Activated CD4-positive, CD25-positive, alpha-beta regulatory T cell treated with anti-CD3 and anti-CD28 coated beads, Interleukin-2, amount 50 U/mL, for 24 hours (primary cell): ENCODE results near the gene PHLDB1.
"Not testable (repeated sequence)": the region's sequence is repeated elsewhere in the genome, so short reads cannot be mapped to it uniquely, and the experiment has no call there.

Experiments used
- ATAC-seq, 2 donors: fragments of 150-1000 bp; cut with Tn5 transposase; one replicate each; pipeline ENCODE4 v1.10.0; 2021; ENCODE audit warnings: mild to moderate bottlenecking in 1 of 2, moderate library complexity in 1 of 2

The PHLDB1 gene

GRCh38 chr11:118660681-118661424 is 53.4 kb downstream of the PHLDB1 start:
- ATAC-seq, result no peak

DNA sequence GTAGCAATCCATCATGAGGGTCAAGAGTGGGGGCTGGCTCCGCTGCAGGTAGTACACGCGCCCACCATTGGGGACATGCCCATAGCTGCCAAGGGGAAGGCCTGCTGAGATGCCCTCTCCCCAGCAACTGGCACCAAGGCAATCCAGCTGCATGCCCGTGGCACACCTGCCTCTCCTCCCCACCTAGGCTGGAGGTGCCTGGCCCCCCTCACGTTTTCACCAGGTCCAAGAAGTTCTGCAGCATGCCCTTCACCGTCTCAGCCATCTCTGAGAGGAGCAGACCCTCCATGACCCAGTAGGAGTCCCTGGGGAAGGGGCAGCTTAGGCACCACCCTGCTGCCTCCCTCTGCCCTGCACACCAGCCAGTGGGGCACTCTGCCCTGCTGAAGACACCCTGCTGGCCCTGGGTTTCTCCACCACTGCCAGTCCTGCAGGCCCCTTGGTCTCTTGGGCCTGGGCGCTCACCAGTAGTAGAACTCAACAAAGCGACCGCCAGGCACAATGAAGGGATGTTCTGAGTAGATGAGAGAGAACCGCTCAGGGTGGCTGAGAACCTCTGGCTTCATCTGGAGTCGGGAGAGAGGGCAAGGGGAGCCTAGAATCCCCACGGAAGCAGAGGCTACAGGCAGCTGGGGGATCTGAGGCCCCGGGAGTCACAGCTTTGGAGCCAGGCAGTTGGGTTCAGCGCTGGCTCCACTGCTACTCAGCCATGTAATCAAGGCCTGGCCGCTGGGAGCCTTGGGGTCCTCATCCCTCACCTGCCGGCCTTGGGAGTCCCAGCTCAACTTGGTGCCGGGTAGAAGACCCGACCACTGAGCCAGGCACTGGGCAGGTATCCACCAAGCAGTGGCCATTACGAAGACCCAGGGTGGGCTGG is 54.2 kb downstream of the PHLDB1 start:
- ATAC-seq, result no peak

GRCh38 chr11:118662401-118663271 is 55.2 kb downstream of the PHLDB1 start:
- no peak for ATAC-seq

DNA sequence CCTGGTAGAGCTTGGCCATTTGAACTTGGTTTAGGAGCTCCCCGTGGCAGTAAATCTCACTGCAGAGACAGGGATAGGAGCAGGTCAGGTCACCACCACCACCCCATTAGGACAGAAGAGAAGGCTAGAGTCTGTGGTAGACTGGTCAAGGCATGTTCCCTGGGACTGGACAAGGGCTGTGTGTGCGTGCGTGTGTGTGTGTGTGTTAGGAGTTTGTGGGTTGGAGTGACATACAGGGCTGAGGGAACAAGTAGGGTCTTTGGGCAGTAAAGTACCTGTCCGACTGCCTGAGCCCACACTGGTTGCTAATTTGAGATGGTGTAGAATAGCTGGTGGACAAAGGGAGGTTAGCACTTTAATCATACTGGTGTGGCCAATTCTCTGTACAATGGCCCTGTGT is 56.0 kb downstream of the PHLDB1 start:
- ATAC-seq, result no peak

DNA sequence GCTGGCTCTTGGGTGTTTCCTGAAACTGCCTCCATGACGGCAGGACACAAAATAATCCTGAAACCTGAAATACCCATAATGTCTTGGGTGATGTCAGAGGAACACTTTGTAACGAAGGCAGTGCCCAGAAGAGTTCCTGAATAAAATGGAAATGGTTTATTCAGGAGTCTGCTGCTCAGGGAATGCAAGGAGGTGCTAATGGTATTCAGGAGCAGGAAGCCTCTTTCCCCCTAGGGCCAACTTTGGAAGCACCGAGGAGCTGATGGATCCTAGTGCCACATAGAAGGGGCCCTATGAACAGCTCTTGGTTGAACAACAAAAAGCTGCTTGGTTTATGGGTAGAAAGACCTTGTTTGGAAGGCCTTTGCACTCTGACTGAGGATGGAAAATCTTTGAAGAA is 56.5 kb downstream of the PHLDB1 start:
- ATAC-seq, result no peak

DNA sequence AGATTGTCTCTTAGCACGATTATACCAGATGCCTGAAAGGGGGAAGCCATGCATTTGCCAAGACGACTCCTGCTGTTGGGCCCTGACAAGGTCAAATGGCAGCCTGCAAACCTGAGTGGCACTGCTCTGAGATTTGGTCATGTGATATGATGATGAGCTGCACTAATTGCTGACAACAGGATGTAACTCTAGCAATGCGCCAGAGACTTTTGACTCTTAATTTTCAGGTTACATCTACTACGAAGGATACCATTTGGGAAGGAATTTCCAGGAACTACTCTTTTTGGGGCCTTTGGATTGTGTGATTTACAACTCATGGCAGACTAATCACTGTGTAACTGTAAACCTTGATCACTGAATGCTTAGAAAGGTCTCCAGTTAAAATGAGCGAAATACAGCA is 59.0 kb downstream of the PHLDB1 start:
- no peak for ATAC-seq

GRCh38 chr11:118670063-118670462 is 62.6 kb downstream of the PHLDB1 start:
- no peak for ATAC-seq

- no peak for ATAC-seq
Measured at GRCh38 chr11:118671254-118671653, 63.8 kb downstream of the PHLDB1 start.

- no peak for ATAC-seq
Measured at GRCh38 chr11:118672846-118673245, 65.4 kb downstream of the PHLDB1 start.

GRCh38 chr11:118673361-118674081 is 66.1 kb downstream of the PHLDB1 start:
- ATAC-seq, result no peak

GRCh38 chr11:118674082-118674435 is 66.6 kb downstream of the PHLDB1 start:
- ATAC-seq, result no peak

- ATAC-seq, result no peak
Measured at GRCh38 chr11:118677977-118678376, 70.6 kb downstream of the PHLDB1 start.

GRCh38 chr11:118678908-118679307 is 71.5 kb downstream of the PHLDB1 start:
- ATAC-seq, result not testable (repeated sequence)

GRCh38 chr11:118679483-118679882 is 72.1 kb downstream of the PHLDB1 start, which contains the start of gene TREH:
TREH (minus strand) TSS chr11:118679650; CDS start chr11:118679627, 23 bp downstream.
- no peak for ATAC-seq

GRCh38 chr11:118682372-118682771 is 75.0 kb downstream of the PHLDB1 start:
- no peak for ATAC-seq

DNA sequence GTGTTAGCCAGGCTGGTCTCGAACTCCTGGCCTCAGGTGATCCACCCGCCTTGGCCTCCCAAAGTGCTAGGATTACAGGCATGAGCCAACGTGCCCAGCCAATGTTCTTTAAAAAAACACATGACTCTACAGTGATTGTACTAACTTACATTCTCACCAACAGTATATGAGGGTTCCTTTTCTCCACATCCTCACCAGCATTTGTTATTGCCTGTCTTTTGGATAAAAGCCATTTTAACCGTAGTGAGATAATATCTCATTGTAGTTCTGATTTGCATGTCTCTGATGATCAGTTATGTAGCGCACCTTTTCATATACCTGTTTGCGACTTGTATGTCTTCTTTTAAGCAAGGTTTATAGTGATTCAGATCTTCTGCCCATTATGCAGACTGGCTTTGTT is 75.5 kb downstream of the PHLDB1 start:
- ATAC-seq, result not testable (repeated sequence)

GRCh38 chr11:118684187-118684586 is 76.8 kb downstream of the PHLDB1 start:
- no peak for ATAC-seq

DNA sequence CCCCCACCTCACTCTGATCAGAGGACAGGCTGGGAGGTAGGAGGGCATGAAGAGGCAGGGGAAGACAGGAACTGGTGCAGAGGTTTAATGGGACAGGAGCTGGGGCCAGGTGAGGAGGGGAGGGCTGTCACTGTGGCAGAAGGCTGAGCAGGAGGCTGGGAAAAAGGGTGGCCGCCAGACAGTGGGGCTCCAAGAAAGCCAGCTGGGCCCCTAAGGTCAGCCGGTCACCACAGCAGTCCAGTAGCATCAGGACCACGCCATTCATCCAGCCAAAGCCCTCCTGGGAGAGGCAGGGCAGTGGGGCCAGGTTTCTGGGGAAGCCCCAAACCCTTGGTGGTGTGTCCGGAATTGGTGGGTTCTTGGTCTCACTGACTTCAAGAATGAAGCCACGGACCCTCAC is 80.5 kb downstream of the PHLDB1 start:
- no peak for ATAC-seq

GRCh38 chr11:118688339-118688738 is 80.9 kb downstream of the PHLDB1 start:
- not testable (repeated sequence) for ATAC-seq

DNA sequence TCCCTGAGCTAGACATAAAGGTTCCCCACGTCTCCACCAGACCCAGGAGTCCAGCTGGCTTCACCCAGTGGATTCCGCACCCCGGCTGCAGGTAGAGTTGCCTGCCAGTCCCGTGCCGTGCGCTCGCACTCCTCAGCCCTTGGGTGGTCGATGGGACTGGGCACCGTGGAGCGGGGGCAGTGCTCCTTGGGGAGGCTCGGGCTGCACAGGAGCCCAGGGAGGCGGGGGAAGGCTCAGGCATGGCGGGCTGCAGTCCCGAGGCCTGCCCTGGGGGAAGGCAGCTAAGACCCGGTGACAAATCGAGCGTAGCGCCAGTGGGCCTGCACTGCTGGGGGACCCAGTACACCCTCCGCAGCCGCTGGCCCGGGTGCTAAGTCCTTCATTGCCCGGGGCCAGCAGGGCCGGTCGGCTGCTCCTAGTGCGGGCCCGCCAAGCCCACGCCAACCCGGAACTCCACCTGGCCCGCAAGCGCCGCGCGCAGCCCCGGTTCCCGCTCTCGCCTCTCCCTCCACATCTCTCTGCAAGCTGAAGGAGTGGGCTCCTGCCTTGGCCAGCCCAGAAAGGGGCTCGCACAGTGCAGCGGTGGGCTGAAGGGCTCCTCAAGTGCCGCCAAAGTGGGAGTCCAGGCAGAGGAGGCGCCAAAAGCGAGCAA is 81.6 kb downstream of the PHLDB1 start:
- no peak for ATAC-seq

DNA sequence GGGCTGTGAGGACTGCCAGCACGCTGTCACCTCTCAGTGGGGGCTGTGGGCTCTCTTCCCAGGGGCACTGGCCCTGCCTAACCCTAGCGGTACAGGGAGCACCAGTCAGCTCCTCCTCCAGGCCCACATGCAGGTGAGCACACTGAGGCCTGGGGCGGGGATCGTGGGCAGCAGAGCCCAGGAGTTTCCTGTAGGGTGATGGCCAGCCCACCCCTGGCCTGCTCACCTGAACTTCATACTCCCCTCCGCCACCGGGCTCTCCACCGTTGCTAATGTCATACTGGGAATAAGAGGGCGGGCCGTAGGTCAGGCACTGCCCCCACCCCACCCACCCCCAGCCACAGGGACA is 82.1 kb downstream of the PHLDB1 start:
- ATAC-seq, result no peak
